HG03060 (cell line): ENCODE data around the gene XRCC5.

ENCODE experiments used
- ATAC-seq: cut with Tn5 transposase; IDR thresholded peaks from one replicate; pipeline ENCODE4 v1.9.1; 2021; ENCODE audit warnings: low read depth, moderate number of reproducible peaks; ENCODE audit not compliant: unreplicated experiment

The XRCC5 gene

GRCh38 chr2:216147172-216148131 lies 38.3 kb downstream of the XRCC5 start:
- ATAC-seq: no peak

GRCh38 chr2:216148983-216149382 lies 39.8 kb downstream of the XRCC5 start:
- no peak for ATAC-seq

DNA sequence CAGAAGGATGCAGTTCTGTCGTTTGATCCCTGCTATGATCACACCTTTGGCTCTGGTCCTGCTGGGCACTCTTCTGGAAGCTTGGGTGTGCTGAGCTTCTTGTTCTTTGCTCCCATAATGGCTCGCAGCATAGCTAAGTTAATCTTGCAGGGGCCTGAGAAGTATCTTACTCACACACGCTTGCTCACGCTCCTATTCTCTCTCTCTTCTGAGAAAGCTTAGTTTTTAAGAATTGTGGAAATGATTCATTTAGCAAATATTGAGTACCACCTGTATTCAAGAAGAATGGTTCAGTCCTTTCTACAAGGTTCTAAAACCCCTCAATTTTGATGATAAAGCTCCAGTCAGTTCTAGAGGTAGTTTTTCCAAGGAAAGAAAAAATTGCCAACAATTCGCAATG lies 40.6 kb downstream of the XRCC5 start:
- ATAC-seq: no peak

- ATAC-seq: no peak
Measured at GRCh38 chr2:216151313-216152025, 42.3 kb downstream of the XRCC5 start.

DNA sequence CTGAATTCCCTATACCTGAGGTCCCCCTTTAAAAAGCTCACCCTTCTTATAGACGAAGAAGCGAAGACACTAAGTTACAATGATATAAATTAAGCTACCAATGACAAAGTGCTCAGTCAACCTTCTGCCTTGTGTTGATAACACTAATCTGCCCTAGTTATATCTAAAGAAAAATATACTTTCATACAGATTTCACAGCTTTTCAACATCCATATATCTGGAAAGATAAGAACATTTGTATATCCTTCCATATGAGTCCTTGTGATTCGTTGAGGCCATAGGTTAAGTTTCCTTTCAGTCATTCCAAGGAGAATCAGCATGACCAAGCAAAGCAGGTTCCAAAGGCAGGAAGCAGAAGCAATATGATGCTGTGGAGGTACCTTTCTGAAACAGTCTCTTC lies 46.8 kb downstream of the XRCC5 start:
- no peak for ATAC-seq

- no peak for ATAC-seq
Measured at GRCh38 chr2:216156822-216157221, 47.7 kb downstream of the XRCC5 start.

DNA sequence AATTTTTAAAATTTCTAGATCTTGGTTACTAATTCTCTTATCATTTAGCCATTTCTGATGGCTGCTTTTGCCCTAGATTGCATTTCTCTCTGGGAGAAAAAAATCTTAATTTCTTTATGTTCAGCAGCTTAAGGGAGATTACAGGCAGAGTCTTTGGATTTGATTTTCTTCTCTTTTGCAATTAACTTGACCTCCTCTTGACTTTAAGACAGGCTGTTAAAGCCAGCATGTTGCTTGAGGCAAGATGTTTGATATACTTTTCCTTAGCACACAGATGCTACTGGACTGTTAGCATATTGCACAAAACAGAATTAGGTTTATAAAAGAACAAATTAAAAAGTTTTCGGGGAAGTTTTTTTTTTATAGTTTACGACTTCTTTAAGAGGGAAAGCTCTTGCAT lies 50.0 kb downstream of the XRCC5 start:
- no peak for ATAC-seq

DNA sequence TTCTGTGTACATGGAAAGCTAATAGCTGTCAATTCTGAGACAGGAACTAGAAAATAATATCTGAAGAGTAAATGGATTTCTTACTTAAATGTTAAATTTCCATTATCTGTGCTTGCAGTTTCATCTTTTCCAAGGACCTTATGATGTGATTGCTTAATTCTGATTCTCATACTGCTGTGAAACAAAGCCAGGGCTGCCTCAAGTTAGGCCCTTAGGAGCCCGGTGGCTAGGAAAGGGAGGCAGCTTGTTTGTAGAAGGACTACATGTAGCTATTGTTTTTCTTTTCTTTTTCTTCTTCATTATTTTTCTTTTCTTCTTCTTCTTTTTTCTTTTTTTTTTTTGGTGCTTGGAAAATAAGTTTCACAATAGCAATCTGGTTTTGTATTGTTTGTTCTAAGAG lies 50.5 kb downstream of the XRCC5 start:
- no peak for ATAC-seq

GRCh38 chr2:216160786-216161185 lies 51.6 kb downstream of the XRCC5 start:
- ATAC-seq: no peak

- no peak for ATAC-seq
Measured at GRCh38 chr2:216161967-216162366, 52.8 kb downstream of the XRCC5 start.

DNA sequence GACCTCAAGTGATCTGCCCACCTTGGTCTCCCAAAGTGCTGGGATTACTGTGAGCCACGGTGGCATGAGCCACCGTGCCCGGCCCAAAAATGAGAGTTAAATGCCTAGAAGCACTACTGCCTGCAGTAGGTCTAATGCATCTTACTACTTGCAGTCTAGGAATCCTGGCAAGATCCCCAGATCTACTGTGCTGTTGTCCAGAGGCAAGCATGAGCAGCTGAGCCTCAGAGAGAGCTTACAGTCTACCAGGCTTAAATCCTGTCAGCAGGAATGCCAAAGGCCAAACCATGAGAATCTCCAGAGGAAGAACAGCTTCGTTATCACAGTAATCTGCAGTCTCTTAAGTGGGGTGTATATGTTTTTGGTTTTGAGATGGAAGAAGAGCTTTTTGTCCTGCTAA lies 54.4 kb downstream of the XRCC5 start:
- no peak for ATAC-seq

DNA sequence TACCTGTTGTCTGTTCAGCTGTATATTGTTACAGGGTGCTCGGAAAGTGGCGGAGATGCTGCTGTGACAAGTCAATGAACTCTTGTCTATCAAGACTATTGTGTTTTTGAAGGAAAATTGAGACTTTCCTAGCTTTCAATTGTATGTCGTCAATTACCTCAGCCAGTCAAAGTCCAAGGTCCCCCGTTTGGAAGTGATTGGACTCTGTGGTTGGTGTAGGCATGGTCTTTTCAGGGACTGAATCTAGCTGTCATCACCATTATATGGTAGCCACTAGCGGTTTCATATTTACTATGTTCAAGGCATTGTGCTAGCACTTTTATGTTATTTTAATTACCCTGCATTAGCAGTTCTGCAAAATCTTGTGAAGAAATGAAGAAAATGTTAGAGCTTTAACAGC lies 54.9 kb downstream of the XRCC5 start:
- no peak for ATAC-seq

- ATAC-seq: no peak
Measured at GRCh38 chr2:216164576-216164975, 55.4 kb downstream of the XRCC5 start.

GRCh38 chr2:216165711-216166110 lies 56.6 kb downstream of the XRCC5 start:
- no peak for ATAC-seq

DNA sequence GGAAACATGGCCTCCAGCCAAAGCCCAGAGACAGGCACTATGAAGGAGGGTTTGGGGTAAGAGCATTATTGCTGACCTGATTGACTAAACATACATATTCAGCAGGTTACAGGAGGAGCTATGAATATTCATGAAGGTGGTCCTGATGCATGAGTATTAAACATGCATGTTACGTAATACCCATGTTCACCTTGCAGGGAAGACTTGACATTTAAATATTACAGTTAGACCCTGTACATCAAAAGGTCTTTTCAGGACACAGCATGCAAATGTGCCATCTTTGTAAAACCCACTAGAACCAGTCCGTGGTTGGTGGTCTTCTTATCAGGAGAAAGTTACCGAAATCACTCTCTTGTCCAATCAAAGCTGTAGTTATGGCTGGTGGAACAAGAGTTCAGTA lies 59.9 kb downstream of the XRCC5 start:
- ATAC-seq: no peak

GRCh38 chr2:216170076-216170763 lies 61.1 kb downstream of the XRCC5 start:
- no peak for ATAC-seq

DNA sequence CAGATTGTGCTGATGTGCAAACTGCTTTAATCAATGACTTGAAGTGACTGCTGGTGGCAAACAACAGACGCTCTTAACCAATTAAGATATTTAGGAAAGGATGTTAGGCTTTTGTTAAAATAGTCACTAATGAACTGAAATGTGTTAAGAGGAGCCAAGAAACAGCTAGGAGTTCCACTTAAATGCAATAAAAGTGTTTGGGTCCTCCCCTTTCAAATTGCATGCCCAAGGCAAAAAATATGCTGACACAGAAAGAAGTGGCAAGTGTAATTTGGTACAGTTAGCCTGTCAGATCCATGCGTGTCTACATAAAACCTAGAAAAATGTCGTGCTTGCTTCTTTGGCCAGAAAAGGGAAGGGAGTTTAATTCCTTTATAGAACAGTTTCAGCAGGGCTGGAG lies 61.9 kb downstream of the XRCC5 start:
- ATAC-seq: no peak

- no peak for ATAC-seq
Measured at GRCh38 chr2:216172493-216172892, 63.3 kb downstream of the XRCC5 start.

GRCh38 chr2:216179015-216179414 lies 69.9 kb downstream of the XRCC5 start:
- ATAC-seq: no peak

DNA sequence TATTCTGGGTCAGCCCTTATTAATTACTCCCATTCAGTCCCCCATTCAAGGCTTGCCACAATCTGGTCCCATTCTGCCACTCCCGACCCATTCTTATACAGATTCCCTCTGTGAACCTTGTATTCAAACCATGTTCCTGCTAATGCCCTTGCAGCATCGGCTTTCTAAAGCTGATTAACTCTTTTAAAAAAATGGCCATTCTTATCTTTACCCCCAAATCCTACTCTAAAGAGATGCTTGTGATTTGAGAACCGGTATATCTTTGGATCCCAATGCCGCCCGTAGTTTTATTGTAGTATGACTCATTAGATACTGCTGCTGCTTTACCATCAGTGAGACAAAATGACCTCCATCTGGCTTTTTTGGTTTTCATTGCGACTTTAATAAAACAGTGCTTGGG lies 72.2 kb downstream of the XRCC5 start:
- no peak for ATAC-seq

DNA sequence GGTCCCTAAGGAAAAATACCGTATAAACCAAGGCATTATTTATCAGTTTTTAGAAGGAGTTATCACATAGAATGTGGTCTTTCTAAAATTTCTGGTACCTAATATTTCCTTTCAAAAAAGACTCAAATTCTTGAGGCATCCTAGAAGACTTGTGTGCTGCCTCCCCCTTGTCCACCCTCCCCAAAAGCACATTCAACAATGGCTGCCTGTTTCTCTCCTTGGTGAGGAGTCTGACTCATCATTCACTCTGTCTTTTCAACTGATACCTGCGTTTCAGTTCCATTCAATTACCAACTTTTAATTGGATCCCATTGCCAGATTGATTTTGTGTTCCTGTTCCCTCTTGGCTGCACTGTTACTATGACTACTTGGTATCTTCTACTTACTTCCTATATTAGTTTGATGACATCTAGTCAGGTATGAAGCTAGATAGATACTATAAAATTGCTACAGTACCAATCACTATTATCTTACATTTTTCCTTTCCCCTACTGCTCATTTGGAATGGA lies 72.9 kb downstream of the XRCC5 start:
- ATAC-seq: no peak
